Measurements from ENCODE around the gene PPP1R3G.

DNA sequence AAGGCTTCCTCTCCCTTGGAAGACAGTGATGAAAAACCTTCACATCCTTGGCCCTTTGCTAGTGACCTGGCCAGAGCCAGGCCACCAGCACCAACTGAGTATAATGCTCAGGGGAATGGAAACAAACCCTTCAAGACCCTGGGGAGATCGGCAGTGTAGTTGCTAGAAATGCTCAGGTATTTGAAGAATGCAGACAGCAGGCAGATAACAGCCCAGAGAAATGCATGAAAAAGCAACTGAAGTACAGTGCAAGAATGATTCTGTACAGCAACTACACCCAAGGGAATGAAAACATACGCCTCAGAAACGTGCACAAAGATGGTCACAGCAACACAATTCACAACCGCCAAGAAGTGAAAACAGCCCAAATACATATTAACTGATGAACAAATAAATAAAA is 41.1 kb downstream of the PPP1R3G start:
- TF ChIP-seq, protein P1, sequence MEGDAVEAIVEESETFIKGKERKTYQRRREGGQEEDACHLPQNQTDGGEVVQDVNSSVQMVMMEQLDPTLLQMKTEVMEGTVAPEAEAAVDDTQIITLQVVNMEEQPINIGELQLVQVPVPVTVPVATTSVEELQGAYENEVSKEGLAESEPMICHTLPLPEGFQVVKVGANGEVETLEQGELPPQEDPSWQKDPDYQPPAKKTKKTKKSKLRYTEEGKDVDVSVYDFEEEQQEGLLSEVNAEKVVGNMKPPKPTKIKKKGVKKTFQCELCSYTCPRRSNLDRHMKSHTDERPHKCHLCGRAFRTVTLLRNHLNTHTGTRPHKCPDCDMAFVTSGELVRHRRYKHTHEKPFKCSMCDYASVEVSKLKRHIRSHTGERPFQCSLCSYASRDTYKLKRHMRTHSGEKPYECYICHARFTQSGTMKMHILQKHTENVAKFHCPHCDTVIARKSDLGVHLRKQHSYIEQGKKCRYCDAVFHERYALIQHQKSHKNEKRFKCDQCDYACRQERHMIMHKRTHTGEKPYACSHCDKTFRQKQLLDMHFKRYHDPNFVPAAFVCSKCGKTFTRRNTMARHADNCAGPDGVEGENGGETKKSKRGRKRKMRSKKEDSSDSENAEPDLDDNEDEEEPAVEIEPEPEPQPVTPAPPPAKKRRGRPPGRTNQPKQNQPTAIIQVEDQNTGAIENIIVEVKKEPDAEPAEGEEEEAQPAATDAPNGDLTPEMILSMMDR (conservative IDR thresholded peaks at IDR 0.05): no peak
- no peak for TF ChIP-seq ZFX (IDR thresholded peaks at IDR 0.05)

All from C4-2B (cell line).